Aorta (tissue), 5 donors: ENCODE data around the gene PTPRU. TPM values are rescaled to one million over a fixed set of nuclear protein-coding genes. Genes with fewer than 3 reads are reported as not detected.

Experiments
- ATAC-seq: fragments of 200-7000 bp; cut with Tn5 transposase; one replicate; pipeline ENCODE4 v1.9.1; 2022; ENCODE audit warnings: moderate library complexity; ENCODE audit not compliant: low FRiP score
- DNase-seq, 2 donors: peaks; one replicate each; pipeline ENCODE4 v3.0.0-alpha.2; 2020
- H3K27ac ChIP-seq, 2 donors: one replicate each; pipeline ENCODE4 v1.5.1; 2013; ENCODE audit warnings: low read length in 2 of 2, mild to moderate bottlenecking in 2 of 2, moderate library complexity in 2 of 2, control low read depth in 1 of 2, inconsistent platforms in 1 of 2, low read depth in 1 of 2
- H3K27me3 ChIP-seq, 2 donors: one replicate each; pipeline ENCODE4 v1.6.1; 2013; ENCODE audit warnings: control low read depth in 1 of 2, low read length in 1 of 2, mild to moderate bottlenecking in 1 of 2, moderate library complexity in 1 of 2; ENCODE audit not compliant: insufficient read depth in 2 of 2, control insufficient read depth in 1 of 2
- H3K36me3 ChIP-seq, 2 donors: one replicate each; pipeline ENCODE4 v1.6.1; 2013; ENCODE audit warnings: control low read depth in 1 of 2, low read length in 1 of 2, mild to moderate bottlenecking in 1 of 2; ENCODE audit not compliant: insufficient read depth in 2 of 2, control insufficient read depth in 1 of 2
- H3K4me1 ChIP-seq, 2 donors: one replicate each; pipeline ENCODE4 v1.6.1; 2013; ENCODE audit warnings: low read length in 2 of 2, control low read depth in 1 of 2, mild to moderate bottlenecking in 1 of 2, moderate library complexity in 1 of 2; ENCODE audit not compliant: insufficient read depth in 2 of 2, control insufficient read depth in 1 of 2
- H3K4me3 ChIP-seq, 2 donors: one replicate each; pipeline ENCODE4 v1.5.1; 2013; ENCODE audit warnings: low read length in 2 of 2, control low read depth in 1 of 2, mild to moderate bottlenecking in 1 of 2
- H3K9me3 ChIP-seq: one replicate; pipeline ENCODE4 v1.6.1; 2013; ENCODE audit warnings: mild to moderate bottlenecking, low read length; ENCODE audit not compliant: control insufficient read depth
- WGBS, 2 donors: extraction: QIAGEN DNeasy Blood & Tissue Kit; methylation state at CpG; one replicate each; pipeline ENCODE4 v1.1.7; 2013; 5-methylcytosine and 5-hydroxymethylcytosine counted together
- intact Hi-C, 2 donors: fragments of 100-400 bp; cut with DNase I; formaldehyde crosslinking; loops; one replicate each; pipeline versions ENCODE4 v1.14.2 to v1.15.0; 2022
- polyA plus RNA-seq, 2 donors: library from polyadenylated mRNA; stranded (reverse); fragments of 200-250 nt; gene quantifications; one replicate each; pipeline ENCODE4 v1.2.3, GENCODE V29; 2013
- total RNA-seq, 2 donors: library from RNA; stranded (reverse); fragmentation: NEBNext Ultra II Directional; extraction: Animal tissue kit (Norgen Biotek cat#: 25700); gene quantifications; one replicate each; pipeline ENCODE4 v1.2.1, GENCODE V29; 2021
- donor health status: healthy with polysubstance abuse.
- donor health status: Bipolar disorder and iron deficiency.
- donor health status: DM: no; HTN: no; CAD: no.
- donor health status: DM: no; HTN: no; CAD: no.
- donor health status: DM: yes; HTN: yes; CAD: no.

Gene PTPRU
- total and polyA plus RNA-seq, 4 donors = 8.1 to 35.3 (median 13.2) TPM

DNA sequence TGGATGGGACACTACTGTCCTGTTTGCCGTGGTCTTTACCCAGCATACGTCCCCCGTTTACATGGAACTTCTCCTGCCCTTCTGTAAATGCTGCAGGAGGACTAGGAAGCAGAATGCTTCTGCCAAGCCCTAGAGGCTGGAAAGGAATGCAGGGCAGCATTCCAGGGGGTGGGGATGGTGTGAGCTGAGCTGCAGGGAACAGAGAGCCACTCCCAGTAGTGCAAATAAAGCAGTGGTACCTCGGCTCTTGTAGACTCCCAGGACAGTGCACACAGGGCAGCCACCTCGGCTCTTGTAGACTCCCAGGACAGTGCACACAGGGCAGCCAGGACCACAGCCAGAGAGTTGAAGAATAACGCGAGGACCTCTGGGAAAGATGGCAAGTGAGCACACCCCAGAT is 35.4 kb downstream of the PTPRU start:
- Histone ChIP-seq H3K4me1 (no peaks in the 10 kb centered on the region), H3K27me3 (no peaks in the 10 kb centered on the region), H3K36me3 (peaks cover 0 to 4% of the 10 kb centered on the region in 2 donors), H3K27ac (no peak overlapping the region), H3K4me3 (no peak overlapping the region), H3K9me3 (no peaks in the 10 kb centered on the region)
- ATAC-seq = peak; percentile 73
- 3 to 4% methylated on average over 7 of the region's 7 CpGs for WGBS, 2 donors
- DNase-seq = peak; percentile 77 to 84
- intact Hi-C loops = no loop called here

DNA sequence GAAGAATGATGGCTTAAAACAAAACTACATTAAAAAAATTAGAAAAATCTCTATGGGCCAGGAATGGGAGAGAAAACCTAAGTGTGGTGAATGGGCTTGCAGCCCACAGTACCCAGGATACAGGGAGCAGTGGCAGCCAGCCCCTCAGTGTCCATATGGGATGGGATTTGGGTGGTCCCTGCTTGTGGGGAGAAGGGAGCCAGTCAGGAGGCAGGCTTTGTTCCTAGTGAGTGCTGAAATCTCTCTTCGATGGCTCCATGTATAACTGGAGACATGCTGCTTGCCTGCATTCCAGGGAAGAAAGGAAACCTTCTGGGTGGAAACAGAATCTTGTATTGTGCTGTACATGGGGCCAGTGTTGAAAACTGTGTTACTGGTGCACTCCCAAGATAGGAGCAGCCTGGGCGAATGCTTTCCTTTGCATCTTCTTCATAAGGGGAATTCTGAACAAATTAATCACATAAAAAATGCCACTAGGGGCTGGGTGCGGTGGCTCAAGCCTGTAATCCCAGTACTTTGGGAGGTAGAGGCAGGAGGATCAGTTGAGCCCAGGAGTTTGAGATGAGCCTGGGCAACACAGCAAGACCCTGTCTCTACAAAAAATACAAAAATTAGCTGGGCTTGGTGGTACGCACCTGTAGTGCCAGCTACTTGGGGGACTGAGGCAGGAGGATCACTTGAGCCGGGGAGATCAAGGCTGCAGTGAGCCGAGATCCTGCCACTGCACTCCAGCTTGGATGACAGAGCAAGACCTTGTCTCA is 36.0 kb downstream of the PTPRU start:
- no peaks in the 10 kb centered on the region for H3K27me3 ChIP-seq
- H3K4me3 ChIP-seq = no peak overlapping the region
- H3K4me1 ChIP-seq = no peaks in the 10 kb centered on the region
- intact Hi-C loops = no loop called here
- DNase-seq (no peak), ATAC-seq (no peak)
- no peak overlapping the region for H3K27ac ChIP-seq
- H3K9me3 ChIP-seq = no peaks in the 10 kb centered on the region
- H3K36me3 ChIP-seq = peaks cover 0 to 4% of the 10 kb centered on the region in 2 donors
- WGBS, 2 donors = 80 to 82% methylated on average over 6 of the region's 6 CpGs

DNA sequence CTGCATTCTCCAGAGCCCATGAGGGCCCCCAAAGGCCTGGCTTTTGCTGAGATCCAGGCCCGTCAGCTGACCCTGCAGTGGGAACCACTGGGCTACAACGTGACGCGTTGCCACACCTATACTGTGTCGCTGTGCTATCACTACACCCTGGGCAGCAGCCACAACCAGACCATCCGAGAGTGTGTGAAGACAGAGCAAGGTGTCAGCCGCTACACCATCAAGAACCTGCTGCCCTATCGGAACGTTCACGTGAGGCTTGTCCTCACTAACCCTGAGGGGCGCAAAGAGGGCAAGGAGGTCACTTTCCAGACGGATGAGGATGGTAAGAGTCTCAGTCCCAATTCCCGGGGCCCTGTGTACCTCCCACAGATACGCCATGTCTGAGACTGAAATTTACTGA is 39.1 kb downstream of the PTPRU start:
- no peak overlapping the region for H3K27ac ChIP-seq
- DNase-seq (no peak), ATAC-seq (no peak)
- WGBS, 2 donors = 92 to 95% methylated on average over 14 of the region's 14 CpGs
- no peak overlapping the region for H3K4me3 ChIP-seq
- no peaks in the 10 kb centered on the region for H3K4me1 ChIP-seq
- H3K27me3 ChIP-seq = no peaks in the 10 kb centered on the region
- peaks cover 0 to 2% of the 10 kb centered on the region in 2 donors for H3K36me3 ChIP-seq
- intact Hi-C loops = no loop called here
- no peaks in the 10 kb centered on the region for H3K9me3 ChIP-seq

DNA sequence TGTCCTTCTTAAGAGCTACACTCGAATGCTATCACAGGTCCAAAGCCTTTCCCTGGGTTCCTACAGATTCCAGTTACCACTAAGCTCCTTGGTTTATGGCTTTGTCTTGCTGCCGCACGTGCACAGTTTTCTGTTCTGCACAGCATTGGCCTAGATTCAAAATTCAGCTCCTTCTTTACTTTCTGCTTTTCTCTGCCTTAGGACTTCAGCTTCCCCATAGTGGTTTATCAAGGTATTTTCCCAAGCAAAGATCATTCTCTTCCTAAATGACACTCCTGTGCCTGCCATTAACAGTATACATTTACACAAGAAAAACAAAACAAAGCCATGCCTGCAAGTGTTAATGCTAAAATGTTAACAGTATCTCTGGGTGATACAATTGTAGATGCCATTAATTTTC is 41.8 kb downstream of the PTPRU start:
- Histone ChIP-seq H3K36me3 (peaks cover 0 to 2% of the 10 kb centered on the region in 2 donors), H3K9me3 (no peaks in the 10 kb centered on the region), H3K4me3 (no peak overlapping the region), H3K27ac (no peak overlapping the region), H3K4me1 (no peaks in the 10 kb centered on the region), H3K27me3 (no peaks in the 10 kb centered on the region)
- 64 to 88% methylated on average over 3 of the region's 3 CpGs for WGBS, 2 donors
- DNase-seq (no peak), ATAC-seq (no peak)
- intact Hi-C loops = no loop called here

DNA sequence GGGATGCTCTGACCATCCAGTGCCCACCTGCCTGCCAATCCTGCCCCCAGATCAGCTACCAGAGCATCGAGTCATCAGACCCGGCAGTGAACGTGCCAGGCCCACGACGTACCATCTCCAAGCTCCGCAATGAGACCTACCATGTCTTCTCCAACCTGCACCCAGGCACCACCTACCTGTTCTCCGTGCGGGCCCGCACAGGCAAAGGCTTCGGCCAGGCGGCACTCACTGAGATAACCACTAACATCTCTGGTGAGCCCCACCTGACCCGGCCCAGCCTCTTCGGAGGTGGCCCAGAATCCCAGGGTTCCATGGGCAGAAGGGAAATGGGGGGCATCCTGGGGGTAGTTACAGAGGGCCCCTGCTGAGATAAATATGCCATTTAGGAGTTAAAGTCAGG is 43.1 kb downstream of the PTPRU start:
- no peak overlapping the region for H3K27ac ChIP-seq
- no peak overlapping the region for H3K4me3 ChIP-seq
- H3K27me3 ChIP-seq = no peaks in the 10 kb centered on the region
- H3K4me1 ChIP-seq = no peaks in the 10 kb centered on the region
- no peak for DNase-seq
- intact Hi-C loops = no loop called here
- H3K36me3 ChIP-seq = peaks cover 0 to 2% of the 10 kb centered on the region in 2 donors
- 88 to 93% methylated on average over 13 of the region's 13 CpGs for whole genome bisulfite sequencing, 2 donors
- no peak for ATAC-seq
- no peaks in the 10 kb centered on the region for H3K9me3 ChIP-seq

DNA sequence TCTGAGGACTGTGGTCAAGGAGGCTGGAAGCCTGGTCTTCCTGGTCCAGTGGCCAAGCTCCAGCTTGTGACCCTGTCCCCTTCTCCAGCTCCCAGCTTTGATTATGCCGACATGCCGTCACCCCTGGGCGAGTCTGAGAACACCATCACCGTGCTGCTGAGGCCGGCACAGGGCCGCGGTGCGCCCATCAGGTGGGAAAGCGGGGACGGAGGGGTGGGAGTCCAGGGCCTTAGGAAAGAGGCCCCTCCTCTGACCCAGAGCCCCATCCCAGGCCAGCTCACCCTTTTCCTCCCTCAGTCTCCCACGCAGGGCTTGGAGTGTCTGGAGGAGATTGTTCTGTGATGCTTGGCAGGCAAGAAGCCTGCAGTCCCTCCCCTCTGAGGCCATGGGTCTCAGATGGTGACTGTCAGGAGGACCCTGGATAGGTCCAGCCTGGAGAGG is 43.6 kb downstream of the PTPRU start:
- intact Hi-C loops = no loop called here
- DNase-seq = no peak
- no peak for ATAC-seq

DNA sequence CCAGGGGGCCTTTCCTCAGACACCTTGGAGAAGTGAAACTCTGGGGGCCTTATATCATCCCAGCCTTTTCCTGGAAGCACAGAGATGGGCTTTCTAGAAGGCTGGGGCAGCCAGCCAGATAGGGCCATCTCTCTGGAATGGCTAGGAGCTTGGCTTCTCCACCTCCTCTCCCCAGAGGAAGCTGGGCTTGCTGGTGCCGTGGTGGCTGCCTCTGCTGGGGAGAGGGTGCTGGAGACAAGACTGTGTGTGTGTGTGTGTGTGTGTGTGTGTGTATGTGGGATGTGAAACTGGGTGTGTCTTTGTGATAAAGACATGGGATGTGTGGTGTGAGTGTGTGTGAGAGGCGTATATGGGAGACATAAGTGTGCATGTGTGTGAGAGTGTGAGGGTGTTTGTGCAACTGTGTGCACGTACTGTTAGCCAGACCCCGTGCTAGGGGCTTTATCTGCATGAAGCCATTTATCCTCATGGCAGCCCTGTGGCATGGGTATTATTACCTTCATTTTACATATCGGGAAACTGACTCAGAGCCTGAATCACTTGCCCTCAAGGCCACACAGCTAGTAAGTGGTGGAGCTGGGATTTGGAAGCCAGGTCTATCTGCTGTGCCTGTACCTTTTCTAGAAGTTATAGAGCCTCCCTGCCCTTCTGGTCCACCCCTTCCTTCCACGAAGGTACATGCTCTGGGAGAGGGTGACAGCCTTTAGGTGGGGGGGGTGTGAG is 44.2 kb downstream of the PTPRU start:
- H3K4me1 ChIP-seq = no peaks in the 10 kb centered on the region
- H3K27me3 ChIP-seq = no peaks in the 10 kb centered on the region
- H3K36me3 ChIP-seq = peaks cover 0 to under 1% of the 10 kb centered on the region in 2 donors
- H3K27ac ChIP-seq = no peak overlapping the region
- DNase-seq = no peak
- WGBS, 2 donors = 84 to 87% methylated on average over 6 of the region's 6 CpGs
- intact Hi-C loops = no loop called here
- ATAC-seq = no peak
- no peak overlapping the region for H3K4me3 ChIP-seq
- no peaks in the 10 kb centered on the region for H3K9me3 ChIP-seq

More for the DNA sequence above, 43.6 kb downstream of the PTPRU start:
- H3K27ac ChIP-seq = no peak overlapping the region
- 89% methylated on average over 9 to 11 of the region's 11 CpGs for WGBS, 2 donors
- H3K9me3 ChIP-seq = no peaks in the 10 kb centered on the region
- no peaks in the 10 kb centered on the region for H3K4me1 ChIP-seq
- H3K36me3 ChIP-seq = peaks cover 0 to 2% of the 10 kb centered on the region in 2 donors
- no peak overlapping the region for H3K4me3 ChIP-seq
- H3K27me3 ChIP-seq = no peaks in the 10 kb centered on the region

DNA sequence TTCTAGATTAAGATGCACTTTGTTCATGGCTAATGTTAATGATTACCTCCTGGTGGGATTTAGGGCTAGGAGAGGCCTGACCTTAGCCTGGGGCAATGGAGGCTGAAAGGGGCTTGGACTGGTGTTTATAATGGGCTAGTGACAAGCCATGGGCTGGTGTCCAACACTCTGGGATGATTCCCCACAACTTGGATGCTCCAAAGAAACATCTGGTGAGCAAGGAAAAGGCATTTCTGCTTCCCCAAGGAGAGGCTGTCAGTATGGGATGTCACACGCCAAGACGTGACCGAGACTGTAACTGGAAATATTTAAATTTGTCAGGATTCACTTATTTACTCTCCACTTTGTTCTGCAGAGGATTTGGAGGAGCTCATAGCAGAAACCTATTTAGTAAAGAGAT is 45.2 kb downstream of the PTPRU start:
- ATAC-seq = no peak
- WGBS, 2 donors = 61 to 84% methylated on average over 3 of the region's 3 CpGs
- Histone ChIP-seq H3K27me3 (no peaks in the 10 kb centered on the region), H3K27ac (no peak overlapping the region), H3K9me3 (no peaks in the 10 kb centered on the region), H3K36me3 (no peaks in the 10 kb centered on the region), H3K4me1 (no peaks in the 10 kb centered on the region), H3K4me3 (no peak overlapping the region)
- intact Hi-C loops = no loop called here
- no peak for DNase-seq
